Activated CD4-positive, alpha-beta T cell treated with anti-CD3 and anti-CD28 coated beads, Interleukin-2, amount 10 ng/mL, durations not matched to agents 24 days and 14 days (primary cell): ENCODE results near the gene TUBE1. TPM values are rescaled to one million over a fixed set of nuclear protein-coding genes. Genes with fewer than 3 reads are reported as not detected.

Experiments
- DNase-seq: peaks from one replicate; pipeline ENCODE4 v3.0.0; 2022
- H3K27ac Mint-ChIP-seq: one replicate; pipeline ENCODE4 v1.8.0; 2022; ENCODE audit warnings: mild to moderate bottlenecking, mixed read lengths
- H3K27me3 Mint-ChIP-seq: one replicate; pipeline ENCODE4 v1.8.0; 2022; ENCODE audit warnings: mixed read lengths
- H3K36me3 Mint-ChIP-seq: one replicate; pipeline ENCODE4 v1.8.0; 2022; ENCODE audit warnings: low read depth, mild to moderate bottlenecking, mixed read lengths
- H3K4me1 Mint-ChIP-seq: one replicate; pipeline ENCODE4 v1.8.0; 2021; ENCODE audit warnings: mixed read lengths
- H3K4me3 Mint-ChIP-seq: one replicate; pipeline ENCODE4 v1.8.0; 2022; ENCODE audit warnings: mild to moderate bottlenecking, moderate library complexity, mixed read lengths
- H3K9me3 Mint-ChIP-seq: one replicate; pipeline ENCODE4 v1.8.0; 2021; ENCODE audit warnings: mixed read lengths
- intact Hi-C: fragments of 100-400 bp; cut with micrococcal nuclease; formaldehyde crosslinking; loops from one replicate; pipeline ENCODE4 v1.15.1; 2023
- total RNA-seq: library from RNA; stranded (reverse); gene quantifications from 2 replicates; pipeline ENCODE4 v1.2.3, GENCODE V29; 2022

Gene TUBE1
- total RNA-seq, 1 donor from 2014 or later = 30.1 TPM

DNA sequence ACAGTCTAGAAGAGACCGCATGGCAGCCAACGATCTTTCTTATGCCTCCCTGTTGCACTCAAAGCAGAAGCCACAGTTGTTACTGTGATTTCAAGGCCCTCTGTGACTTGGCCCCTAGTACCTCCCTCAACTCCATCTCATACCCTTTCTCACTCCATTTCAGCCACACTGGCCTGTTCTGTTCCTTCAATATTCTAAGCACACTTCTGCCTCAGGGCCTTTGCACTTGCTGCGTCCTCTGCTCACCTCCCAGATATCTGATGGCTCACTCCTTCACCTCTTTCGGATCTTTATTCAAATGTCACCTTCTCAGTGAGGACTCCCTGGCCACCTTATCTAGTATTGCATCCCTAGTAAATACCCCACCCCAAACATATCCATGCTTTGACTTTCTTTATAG lies 62.8 kb downstream of the TUBE1 start:
- H3K27ac Mint-ChIP-seq = no peak overlapping the region
- intact Hi-C loops = no loop called here
- no peaks in the 10 kb centered on the region for H3K27me3 Mint-ChIP-seq
- peaks cover 19% of the 10 kb centered on the region for H3K36me3 Mint-ChIP-seq
- DNase-seq = no peak
- peaks cover 21% of the 10 kb centered on the region for H3K9me3 Mint-ChIP-seq
- H3K4me1 Mint-ChIP-seq = peaks cover 45% of the 10 kb centered on the region
- H3K4me3 Mint-ChIP-seq = no peak overlapping the region

DNA sequence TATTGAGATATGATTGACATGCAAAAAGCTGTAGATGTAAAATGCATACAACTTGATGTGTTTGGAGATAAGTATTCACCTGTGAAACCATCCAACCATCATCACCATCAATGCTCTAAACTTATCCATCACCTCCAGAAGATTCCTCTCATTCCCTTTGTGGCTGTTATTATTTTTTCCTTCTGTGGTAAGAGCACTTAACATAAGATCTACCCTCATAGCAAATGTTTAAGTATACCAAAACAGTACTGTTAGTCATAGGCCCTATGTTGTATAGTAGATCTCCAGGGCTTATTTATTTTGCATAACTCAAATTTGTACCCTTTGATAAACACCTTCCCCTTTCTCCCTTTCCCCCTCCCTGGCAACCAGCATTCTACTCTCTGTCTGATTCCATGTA lies 64.5 kb downstream of the TUBE1 start:
- peaks cover 21% of the 10 kb centered on the region for H3K9me3 Mint-ChIP-seq
- peaks cover 34% of the 10 kb centered on the region for H3K4me1 Mint-ChIP-seq
- no peak overlapping the region for H3K4me3 Mint-ChIP-seq
- no peaks in the 10 kb centered on the region for H3K27me3 Mint-ChIP-seq
- peaks cover 19% of the 10 kb centered on the region for H3K36me3 Mint-ChIP-seq
- no peak for DNase-seq
- intact Hi-C loops = no loop called here
- no peak overlapping the region for H3K27ac Mint-ChIP-seq

DNA sequence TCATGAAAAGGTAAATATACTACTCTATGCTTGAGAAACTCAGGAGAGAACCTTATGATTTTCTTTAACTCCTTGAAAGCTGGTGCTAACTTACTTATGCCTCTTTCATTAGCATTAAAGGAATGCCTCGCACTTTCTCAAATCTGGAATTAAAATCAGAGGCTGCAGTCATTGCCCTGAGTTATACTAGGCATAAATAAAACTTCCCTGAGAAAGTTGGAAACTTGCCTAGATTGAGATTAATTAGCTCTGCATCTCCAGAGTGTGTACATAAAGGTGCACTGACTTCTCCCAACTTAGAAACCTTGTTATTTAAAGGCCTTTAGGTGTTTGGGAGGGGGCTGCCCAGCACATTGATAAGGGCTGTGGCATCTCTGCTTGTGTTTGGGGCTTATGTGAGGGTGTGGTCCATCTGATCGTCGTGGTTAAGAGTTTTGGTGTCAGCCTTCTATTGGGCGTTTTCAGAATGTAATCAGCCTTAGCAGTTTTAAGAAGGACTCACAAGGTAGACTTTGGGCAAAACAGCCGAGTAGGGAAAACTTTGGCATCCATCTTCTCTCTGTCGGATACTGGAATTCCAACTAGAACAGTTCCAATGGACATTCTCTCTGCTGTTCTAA lies 65.5 kb downstream of the TUBE1 start:
- Mint-ChIP-seq H3K36me3 (peaks cover 16% of the 10 kb centered on the region), H3K27me3 (no peaks in the 10 kb centered on the region), H3K4me1 (peaks cover 35% of the 10 kb centered on the region), H3K4me3 (no peak overlapping the region), H3K27ac (no peak overlapping the region), H3K9me3 (peaks cover 21% of the 10 kb centered on the region)
- no peak for DNase-seq
- intact Hi-C loops = no loop called here

Other genes starting within 250 kb of the TUBE1 start
- 331 and 341 TPM in 2 replicates for gene FYN, start 214.0 kb downstream of the TUBE1 start, total RNA-seq
- gene CCN6, start 33.4 kb downstream of the TUBE1 start, total RNA-seq = 0.26 and 0.72 TPM in 2 replicates
- gene FAM229B, start 109 bp upstream of the TUBE1 start, total RNA-seq = 0.91 and 0.97 TPM in 2 replicates
- gene LAMA4, start 167.1 kb upstream of the TUBE1 start, total RNA-seq = not detected in 2 replicates